PC-3 (cell line): ENCODE data around the gene ACSL4. TPM values are rescaled to one million over a fixed set of nuclear protein-coding genes. Genes with fewer than 3 reads are reported as not detected.
A peak's percentile ranks its signal among the peaks of the same experiment; 100 is the strongest.
"Not testable (repeated sequence)": the region's sequence is repeated elsewhere in the genome, so short reads cannot be mapped to it uniquely, and the experiment has no call there.

Experiments used
- ATAC-seq: fragments of 200-7000 bp; cut with Tn5 transposase; 2 replicates; pipeline ENCODE4 v1.9.1; 2020; ENCODE audit warnings: mild to moderate bottlenecking, moderate library complexity
- BruUV-seq: library from RNA; stranded (reverse); fragments of 400-500 nt; replicated peaks from 2 replicates; lab custom pipeline; 2021; lab: Mats Ljungman, UMichigan
- CTCF ChIA-PET: fragments of 300-600 bp; sonication (Branson Sonifier 250); formaldehyde crosslinking; loops from one replicate; lab custom pipeline; 2022; ENCODE audit warnings: antibody characterized with exemption; lab: Charles Lee
- POLR2A ChIA-PET: fragments of 300-600 bp; sonication (Branson Sonifier 250); formaldehyde crosslinking; loops from one replicate; lab custom pipeline; 2022; ENCODE audit warnings: antibody characterized with exemption; ENCODE audit not compliant: unreplicated experiment; lab: Charles Lee
- DNase-seq: peaks from one replicate; pipeline ENCODE4 v3.0.0-alpha.2; 2015
- H2AFZ ChIP-seq: fragments of 300-600 bp; sonication (generic); 2 replicates; pipeline ENCODE4 v1.6.0; 2016; ENCODE audit warnings: antibody characterized with exemption, low read length
- H3F3A ChIP-seq: fragments of 300-600 bp; sonication (generic); one replicate; pipeline ENCODE4 v1.6.0; 2017; ENCODE audit warnings: antibody characterized with exemption, low read length, control low read depth, mild to moderate bottlenecking; ENCODE audit not compliant: unreplicated experiment
- H3K27ac ChIP-seq: fragments of 300-600 bp; sonication (generic); 2 replicates; pipeline ENCODE4 v1.5.1; 2016; ENCODE audit warnings: mild to moderate bottlenecking, low read length
- H3K27me3 ChIP-seq: fragments of 300-600 bp; sonication (generic); 2 replicates; pipeline ENCODE4 v1.6.1; 2016; ENCODE audit warnings: low read length, mixed read lengths
- H3K36me3 ChIP-seq: fragments of 300-600 bp; sonication (generic); 2 replicates; pipeline ENCODE4 v1.6.1; 2016; ENCODE audit warnings: low read depth, mixed run types, low read length, mixed read lengths
- H3K4me1 ChIP-seq: fragments of 300-600 bp; sonication (generic); 2 replicates; pipeline ENCODE4 v1.5.1; 2016; ENCODE audit warnings: low read length; ENCODE audit not compliant: insufficient read depth
- H3K4me2 ChIP-seq: fragments of 300-600 bp; sonication (generic); 2 replicates; pipeline ENCODE4 v1.6.0; 2016; ENCODE audit warnings: low read length
- H3K4me3 ChIP-seq: fragments of 300-600 bp; sonication (generic); 2 replicates; pipeline ENCODE4 v1.5.1; 2016; ENCODE audit warnings: mild to moderate bottlenecking, low read length, mixed read lengths
- H3K79me2 ChIP-seq: fragments of 300-600 bp; sonication (generic); 2 replicates; pipeline ENCODE4 v1.6.1; 2017; ENCODE audit warnings: low read length, mixed read lengths
- H3K9ac ChIP-seq: fragments of 300-600 bp; sonication (generic); 2 replicates; pipeline ENCODE4 v1.6.0; 2016; ENCODE audit warnings: mild to moderate bottlenecking, low read length
- H3K9me2 ChIP-seq: fragments of 300-600 bp; sonication (generic); replicated peaks from 2 replicates; pipeline ENCODE4 v1.6.1; 2016; ENCODE audit warnings: mixed run types, low read length, mixed read lengths
- H3K9me3 ChIP-seq: fragments of 300-600 bp; sonication (generic); 2 replicates; pipeline ENCODE4 v1.6.1; 2016; ENCODE audit warnings: low read length, mixed read lengths
- H4K20me1 ChIP-seq: fragments of 300-600 bp; sonication (generic); 2 replicates; pipeline ENCODE4 v1.6.1; 2016; ENCODE audit warnings: low read length, mixed read lengths
- EZH2 ChIP-seq: fragments of 300-600 bp; sonication (generic); IDR thresholded peaks from one replicate; pipeline ENCODE4 v1.6.1; 2017; ENCODE audit warnings: antibody characterized with exemption, mild to moderate bottlenecking, low read length; ENCODE audit not compliant: unreplicated experiment
- EZH2phosphoT487 ChIP-seq: fragments of 300-600 bp; sonication (generic); IDR thresholded peaks from 2 replicates; pipeline ENCODE4 v1.6.1; 2018; ENCODE audit warnings: mild to moderate bottlenecking, antibody characterized with exemption, low read length, borderline replicate concordance
- intact Hi-C: fragments of 100-400 bp; cut with micrococcal nuclease; formaldehyde crosslinking; loops from 2 replicates; pipeline ENCODE4 v1.9.0; 2023
- total RNA-seq: library from RNA; depleted of rRNA; stranded (reverse); fragments of >200 nt; gene quantifications from 2 replicates; pipeline ENCODE4 v1.2.3, GENCODE V29; 2014
- TF ChIP-seq, protein P1 (sequence below): fragments of 300-600 bp; sonication (generic); conservative IDR thresholded peaks from 2 replicates; pipeline ENCODE4 v1.5.1; 2017; ENCODE audit warnings: antibody characterized with exemption, low read depth, mild to moderate bottlenecking, low read length

The ACSL4 gene
- total RNA-seq, 1 experiment from 2014 or later, result 41.7 TPM

DNA sequence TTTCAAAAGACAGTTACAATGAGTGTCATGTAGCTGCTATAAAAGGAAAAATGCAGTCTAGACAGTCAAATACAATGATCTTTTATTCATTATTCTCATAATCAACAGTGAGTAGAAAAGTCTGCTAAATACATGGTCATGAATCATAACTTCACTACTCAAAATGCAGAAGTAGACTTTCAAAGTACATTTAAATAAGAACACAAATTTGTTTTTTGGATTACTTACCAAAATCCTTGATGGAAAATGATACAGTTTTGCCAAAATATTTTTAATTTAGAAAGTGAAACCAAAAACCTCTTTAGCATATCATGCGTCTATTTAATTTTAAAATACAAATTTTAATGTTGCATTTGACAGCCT is 4.9 kb downstream of the ACSL4 start:
- H3K27ac ChIP-seq, result no peak overlapping the region
- no peak overlapping the region for H3K9ac ChIP-seq
- H3K4me3 ChIP-seq, result peak overlapping the region; percentile 35; the same call in 1 of the 2 replicates
- no peaks in the 10 kb centered on the region for H4K20me1 ChIP-seq
- POLR2A ChIA-PET, result no interaction called here
- no TSS peak for BruUV-seq
- H3K36me3 ChIP-seq, result no peaks in the 10 kb centered on the region
- no peak overlapping the region for H2AFZ ChIP-seq
- no peaks in the 10 kb centered on the region for H3K9me3 ChIP-seq
- peaks cover 58% of the 10 kb centered on the region for H3K79me2 ChIP-seq
- ATAC-seq, result no peak
- peak overlapping the region; percentile 58 for H3K4me2 ChIP-seq
- H3K27me3 ChIP-seq, result no peaks in the 10 kb centered on the region
- no peaks in the 10 kb centered on the region for H3K9me2 ChIP-seq
- TF ChIP-seq, protein P1, sequence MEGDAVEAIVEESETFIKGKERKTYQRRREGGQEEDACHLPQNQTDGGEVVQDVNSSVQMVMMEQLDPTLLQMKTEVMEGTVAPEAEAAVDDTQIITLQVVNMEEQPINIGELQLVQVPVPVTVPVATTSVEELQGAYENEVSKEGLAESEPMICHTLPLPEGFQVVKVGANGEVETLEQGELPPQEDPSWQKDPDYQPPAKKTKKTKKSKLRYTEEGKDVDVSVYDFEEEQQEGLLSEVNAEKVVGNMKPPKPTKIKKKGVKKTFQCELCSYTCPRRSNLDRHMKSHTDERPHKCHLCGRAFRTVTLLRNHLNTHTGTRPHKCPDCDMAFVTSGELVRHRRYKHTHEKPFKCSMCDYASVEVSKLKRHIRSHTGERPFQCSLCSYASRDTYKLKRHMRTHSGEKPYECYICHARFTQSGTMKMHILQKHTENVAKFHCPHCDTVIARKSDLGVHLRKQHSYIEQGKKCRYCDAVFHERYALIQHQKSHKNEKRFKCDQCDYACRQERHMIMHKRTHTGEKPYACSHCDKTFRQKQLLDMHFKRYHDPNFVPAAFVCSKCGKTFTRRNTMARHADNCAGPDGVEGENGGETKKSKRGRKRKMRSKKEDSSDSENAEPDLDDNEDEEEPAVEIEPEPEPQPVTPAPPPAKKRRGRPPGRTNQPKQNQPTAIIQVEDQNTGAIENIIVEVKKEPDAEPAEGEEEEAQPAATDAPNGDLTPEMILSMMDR, result no peak
- TF ChIP-seq EZH2phosphoT487 (no peak), EZH2 (no peak)
- intact Hi-C loops, result no loop called here
- H3F3A ChIP-seq, result no peaks in the 10 kb centered on the region
- H3K4me1 ChIP-seq, result peaks cover 25% of the 10 kb centered on the region
- CTCF ChIA-PET, result no interaction called here
- no peak for DNase-seq

DNA sequence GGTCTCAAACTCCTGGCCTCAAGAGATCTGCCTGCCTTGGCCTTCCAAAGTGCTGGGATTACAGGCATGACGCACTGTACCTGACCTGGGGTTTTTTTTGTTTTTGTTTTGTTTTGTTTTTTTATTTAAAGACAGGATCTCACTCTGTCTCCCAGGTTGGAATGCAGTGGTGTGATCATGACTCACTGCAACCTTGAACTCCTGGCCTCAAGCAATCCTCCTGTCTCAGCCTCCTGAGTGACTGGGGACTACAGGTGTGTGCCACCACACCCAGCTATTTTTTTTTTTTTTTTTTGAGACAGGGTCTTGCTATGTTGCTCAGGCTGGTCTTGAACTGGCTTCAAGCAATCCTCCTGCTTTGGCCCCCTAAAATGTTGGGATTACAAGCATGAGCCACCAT is 8.1 kb downstream of the ACSL4 start:
- Histone ChIP-seq H3K4me1 (peaks cover 15% of the 10 kb centered on the region), H3K79me2 (peaks cover 41% of the 10 kb centered on the region)
- POLR2A ChIA-PET, H3K4me2 ChIP-seq, H3K27me3 ChIP-seq, DNase-seq, H4K20me1 ChIP-seq, intact Hi-C loops, H3F3A ChIP-seq, H3K36me3 ChIP-seq, ATAC-seq, H3K4me3 ChIP-seq, H2AFZ ChIP-seq, H3K27ac ChIP-seq, H3K9me3 ChIP-seq, BruUV-seq, H3K9me2 ChIP-seq, H3K9ac ChIP-seq: not testable (repeated sequence)
- CTCF ChIA-PET, result interaction anchor here (0.6 kb wide), 1 partner anchor 19 kb away, joined by 7 read pairs; no protein-coding TSS in a partner anchor

DNA sequence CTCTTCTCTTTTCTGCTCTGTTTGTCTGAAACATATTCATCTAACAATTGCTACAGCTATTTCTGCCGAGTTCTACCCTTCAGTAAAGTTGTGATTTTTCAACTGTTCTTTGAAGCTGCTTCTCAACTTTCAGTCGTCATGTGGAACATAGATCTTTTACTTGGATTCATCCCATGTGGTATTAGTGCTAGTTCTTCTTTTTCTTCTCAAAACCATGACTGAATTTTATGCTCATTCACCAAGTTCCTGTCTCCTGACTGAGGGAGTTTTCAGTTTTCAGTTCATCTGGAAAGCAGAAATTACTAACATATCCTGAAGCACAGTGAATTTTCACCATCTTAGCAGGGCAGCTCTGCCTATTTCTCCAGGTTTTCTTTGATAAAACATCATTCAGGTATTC is 12.1 kb downstream of the ACSL4 start:
- POLR2A ChIA-PET, result no interaction called here

More for the DNA sequence above, 12.1 kb downstream of the ACSL4 start:
- Histone ChIP-seq H3K9ac (no peak overlapping the region), H3K9me2 (no peaks in the 10 kb centered on the region), H3K4me3 (no peak overlapping the region), H3K27me3 (no peaks in the 10 kb centered on the region), H3F3A (no peaks in the 10 kb centered on the region), H3K9me3 (no peaks in the 10 kb centered on the region), H2AFZ (no peak overlapping the region), H3K4me1 (no peaks in the 10 kb centered on the region; the same call in 1 of the 2 replicates), H4K20me1 (no peaks in the 10 kb centered on the region), H3K36me3 (no peaks in the 10 kb centered on the region), H3K4me2 (no peak overlapping the region), H3K79me2 (peaks cover 23% of the 10 kb centered on the region; the same call in 1 of the 2 replicates), H3K27ac (no peak overlapping the region)
- DNase-seq (no peak), ATAC-seq (no peak)
- no TSS peak for BruUV-seq
- CTCF ChIA-PET, result no interaction called here
- intact Hi-C loops, result no loop called here
- TF ChIP-seq, protein P1, result no peak
- TF ChIP-seq EZH2phosphoT487 (no peak), EZH2 (no peak)
